Ascending aorta (tissue), 2 donors: Measurements from ENCODE around the gene KIRREL3. TPM values are rescaled to one million over a fixed set of nuclear protein-coding genes. Genes with fewer than 3 reads are reported as not detected.

ENCODE experiments used
- DNase-seq, 2 donors: peaks; one replicate each; pipeline ENCODE4 v3.0.0-alpha.2; 2019; ENCODE audit warnings: low spot score in 2 of 2
- H3K27ac ChIP-seq, 2 donors: fragments of 200-600 bp; sonication (generic); one replicate each; pipeline ENCODE4 v1.5.1; 2016 to 2017; ENCODE audit warnings: mild to moderate bottlenecking in 1 of 2
- H3K27me3 ChIP-seq: fragments of 200-600 bp; sonication (generic); one replicate; pipeline ENCODE4 v1.5.1; 2017
- H3K36me3 ChIP-seq, 2 donors: fragments of 200-600 bp; sonication (generic); one replicate each; pipeline ENCODE4 v1.5.1; 2016
- H3K4me1 ChIP-seq, 2 donors: fragments of 200-600 bp; sonication (generic); one replicate each; pipeline ENCODE4 v1.5.1; 2016 to 2017; ENCODE audit warnings: mild to moderate bottlenecking in 1 of 2
- H3K4me3 ChIP-seq, 2 donors: fragments of 200-600 bp; sonication (generic); one replicate each; pipeline ENCODE4 v1.5.1; 2016 to 2017; ENCODE audit warnings: mild to moderate bottlenecking in 1 of 2
- H3K9me3 ChIP-seq, 2 donors: fragments of 200-600 bp; sonication (generic); one replicate each; pipeline ENCODE4 v1.5.1; 2016
- CTCF ChIP-seq, 3 experiments: fragments of 200-600 bp in 2 of 3; fragments of 450-650 bp in 1 of 3; sonication (generic) in 2 of 3; IDR thresholded peaks; one replicate each; pipeline ENCODE4 v1.5.1; 2016 to 2019; ENCODE audit warnings: antibody characterized with exemption in 3 of 3, mild to moderate bottlenecking in 1 of 3, moderate library complexity in 1 of 3
- intact Hi-C: fragments of 100-400 bp; cut with DNase I; formaldehyde crosslinking; loops from one replicate; pipeline ENCODE4 v1.15.1; 2023
- total RNA-seq: library from RNA; depleted of rRNA; stranded (reverse); fragments of >200 nt; gene quantifications from one replicate; pipeline ENCODE4 v1.1.0, GENCODE V29; 2016

The KIRREL3 gene
- total RNA-seq, 1 donor from 2014 or later: not detected

- no peaks in the 10 kb centered on the region for H3K27me3 ChIP-seq
- no peak for TF ChIP-seq CTCF (IDR thresholded peaks at IDR 0.05)
- intact Hi-C loops: no loop called here
- H3K36me3 ChIP-seq: no peaks in the 10 kb centered on the region
- DNase-seq: no peak
- no peaks in the 10 kb centered on the region for H3K9me3 ChIP-seq
- no peak overlapping the region for H3K4me3 ChIP-seq
- no peak overlapping the region for H3K27ac ChIP-seq
- H3K4me1 ChIP-seq: no peaks in the 10 kb centered on the region
Measured at GRCh38 chr11:127037596-127037995, 37.0 kb upstream of the KIRREL3 start.

GRCh38 chr11:127037001-127037400, 36.4 kb upstream of the KIRREL3 start:
- no peak for TF ChIP-seq CTCF (IDR thresholded peaks at IDR 0.05)
- DNase-seq: no peak
- no peaks in the 10 kb centered on the region for H3K36me3 ChIP-seq

GRCh38 chr11:127035824-127036223, 35.3 kb upstream of the KIRREL3 start:
- no peaks in the 10 kb centered on the region for H3K4me1 ChIP-seq
- H3K27ac ChIP-seq: no peak overlapping the region
- H3K27me3 ChIP-seq: no peaks in the 10 kb centered on the region
- H3K4me3 ChIP-seq: no peak overlapping the region
- DNase-seq: no peak
- intact Hi-C loops: no loop called here
- H3K9me3 ChIP-seq: no peaks in the 10 kb centered on the region
- no peak for TF ChIP-seq CTCF (IDR thresholded peaks at IDR 0.05)
- H3K36me3 ChIP-seq: no peaks in the 10 kb centered on the region

More at GRCh38 chr11:127037001-127037400, 36.4 kb upstream of the KIRREL3 start:
- H3K4me1 ChIP-seq: no peaks in the 10 kb centered on the region
- intact Hi-C loops: no loop called here
- H3K27me3 ChIP-seq: no peaks in the 10 kb centered on the region
- no peak overlapping the region for H3K27ac ChIP-seq
- H3K4me3 ChIP-seq: no peak overlapping the region
- H3K9me3 ChIP-seq: no peaks in the 10 kb centered on the region

- no peak for TF ChIP-seq CTCF (IDR thresholded peaks at IDR 0.05)
- Histone ChIP-seq H3K36me3 (no peaks in the 10 kb centered on the region), H3K4me1 (no peaks in the 10 kb centered on the region), H3K27ac (no peak overlapping the region), H3K4me3 (no peak overlapping the region), H3K27me3 (no peaks in the 10 kb centered on the region), H3K9me3 (no peaks in the 10 kb centered on the region)
- intact Hi-C loops: no loop called here
- DNase-seq: no peak
Measured at GRCh38 chr11:127034973-127035372, 34.4 kb upstream of the KIRREL3 start.

- intact Hi-C loops: no loop called here
- H3K4me1 ChIP-seq: no peaks in the 10 kb centered on the region
- no peak for TF ChIP-seq CTCF (IDR thresholded peaks at IDR 0.05)
- no peak overlapping the region for H3K4me3 ChIP-seq
- DNase-seq: no peak
- no peaks in the 10 kb centered on the region for H3K9me3 ChIP-seq
- no peaks in the 10 kb centered on the region for H3K27me3 ChIP-seq
- no peaks in the 10 kb centered on the region for H3K36me3 ChIP-seq
- H3K27ac ChIP-seq: no peak overlapping the region
Measured at GRCh38 chr11:127028648-127029047, 28.1 kb upstream of the KIRREL3 start.

- intact Hi-C loops: no loop called here
- Histone ChIP-seq H3K27ac (no peak overlapping the region), H3K4me3 (no peak overlapping the region), H3K4me1 (no peaks in the 10 kb centered on the region), H3K9me3 (no peaks in the 10 kb centered on the region), H3K27me3 (no peaks in the 10 kb centered on the region), H3K36me3 (no peaks in the 10 kb centered on the region)
- no peak for DNase-seq
- no peak for TF ChIP-seq CTCF (IDR thresholded peaks at IDR 0.05)
Measured at GRCh38 chr11:127027789-127028188, 27.2 kb upstream of the KIRREL3 start.
